Measurements from ENCODE around the gene PDE7B.

DNA sequence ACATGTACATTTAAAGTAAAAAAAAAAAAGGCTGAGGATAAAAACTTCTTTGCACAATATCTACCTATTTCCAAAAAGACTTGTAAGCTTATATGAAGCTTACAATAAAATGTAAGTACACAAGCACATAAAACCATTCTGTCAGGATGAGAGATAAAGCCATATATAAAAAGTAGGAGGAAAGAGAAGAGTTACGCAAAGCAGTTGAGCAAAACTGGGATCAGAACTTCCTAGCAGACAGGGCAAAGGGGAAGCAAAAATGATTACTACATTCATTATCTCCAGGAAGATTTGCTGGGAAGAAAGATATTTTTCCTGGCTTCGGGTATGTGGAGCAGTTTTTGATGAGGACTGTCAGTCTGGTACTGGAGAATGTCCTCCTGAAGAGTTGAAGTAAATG is 200.5 kb downstream of the PDE7B start:
- TF ChIP-seq EZH2phosphoT487 (IDR thresholded peaks at IDR 0.05; ENCODE audit: borderline replicate concordance, low read depth, low read length) (no peak), CTCF (conservative IDR thresholded peaks at IDR 0.05; ENCODE audit: low read length) (no peak)

All from OCI-LY7 (cell line).